Measurements from ENCODE around the gene DLGAP3.

DLGAP3 gene

GRCh38 chr1:34904236-34905097 lies 25.0 kb downstream of the DLGAP3 start:
- in situ Hi-C loops (cut with MboI; ENCODE audit: low sequenced_read_pairs): no loop called here

DNA sequence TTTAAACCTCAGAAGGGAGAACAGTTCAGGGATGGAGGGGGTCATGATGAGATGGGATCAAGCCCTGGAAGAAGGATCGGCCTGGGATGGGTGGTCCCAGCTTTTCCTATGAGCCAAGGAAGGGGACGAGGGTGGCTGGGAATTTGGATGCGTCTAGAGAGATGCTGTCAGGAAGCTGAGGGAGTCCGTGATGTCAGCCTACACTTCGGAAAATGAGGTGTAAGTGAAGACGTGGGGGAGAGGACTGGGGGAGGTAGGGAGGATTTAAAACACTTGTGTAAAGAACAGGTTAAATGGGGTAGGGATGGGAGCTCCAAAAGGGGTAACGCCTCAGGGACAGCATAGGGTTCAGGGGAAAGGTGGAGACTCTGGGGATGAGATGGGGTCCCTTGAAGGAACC lies 27.5 kb downstream of the DLGAP3 start:
- in situ Hi-C loops (cut with MboI; ENCODE audit: low sequenced_read_pairs): no loop called here

- in situ Hi-C loops (cut with MboI; ENCODE audit: low sequenced_read_pairs): no loop called here
These were observed 28.5 kb downstream of the DLGAP3 start for GRCh38 chr1:34900775-34901502.

GRCh38 chr1:34899906-34900305 lies 29.5 kb downstream of the DLGAP3 start:
- in situ Hi-C loops (cut with MboI; ENCODE audit: low sequenced_read_pairs): no loop called here

DNA sequence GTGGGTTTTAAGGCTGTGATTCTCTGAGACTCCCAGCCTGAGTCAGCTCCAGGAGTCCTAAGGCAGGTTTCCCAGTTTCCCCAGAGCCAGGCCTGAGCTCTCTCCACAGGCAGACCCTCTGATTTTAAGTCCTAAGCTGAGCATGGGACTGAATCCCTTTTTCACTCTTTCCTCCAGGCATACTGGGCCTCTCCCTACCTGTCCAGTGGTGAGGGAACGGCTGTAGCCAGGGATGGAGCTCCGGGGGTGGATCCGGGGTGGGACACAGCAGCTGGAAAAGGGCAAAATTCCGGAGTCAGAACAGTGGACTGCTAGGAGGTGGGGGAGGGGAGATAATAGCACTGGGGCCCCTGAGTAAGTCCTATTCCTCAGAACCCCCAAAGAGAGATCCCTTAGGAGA lies 30.0 kb downstream of the DLGAP3 start:
- in situ Hi-C loops (cut with MboI; ENCODE audit: low sequenced_read_pairs): no loop called here

DNA sequence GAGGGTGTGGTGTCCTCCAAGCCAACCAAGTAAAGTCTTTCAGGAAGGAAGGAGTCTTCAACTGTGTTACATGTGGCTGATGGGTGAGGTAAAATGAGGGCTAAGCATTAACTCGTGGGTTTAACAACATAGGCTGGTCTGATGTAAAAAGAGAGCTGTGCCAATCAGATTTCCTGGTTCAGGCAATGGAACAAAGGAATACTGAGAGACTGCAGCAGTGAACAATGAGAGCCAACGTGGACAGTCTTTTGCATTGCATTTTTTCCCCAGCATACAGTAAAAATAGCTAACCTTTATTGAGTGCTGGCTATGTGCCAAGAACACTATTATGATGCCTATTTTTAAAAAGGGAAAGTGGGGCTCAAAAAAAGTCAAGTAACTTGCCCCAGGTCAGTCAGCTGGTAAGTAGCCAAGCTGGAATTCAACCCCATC lies 31.1 kb downstream of the DLGAP3 start:
- in situ Hi-C loops (cut with MboI; ENCODE audit: low sequenced_read_pairs): no loop called here

- in situ Hi-C loops (cut with MboI; ENCODE audit: low sequenced_read_pairs): no loop called here
These were observed 32.8 kb downstream of the DLGAP3 start for GRCh38 chr1:34896612-34897011.

- in situ Hi-C loops (cut with MboI; ENCODE audit: low sequenced_read_pairs): no loop called here
These were observed 39.7 kb downstream of the DLGAP3 start for GRCh38 chr1:34889705-34890104.

GRCh38 chr1:34887593-34887992 lies 41.9 kb downstream of the DLGAP3 start:
- in situ Hi-C loops (cut with MboI; ENCODE audit: low sequenced_read_pairs): no loop called here

DNA sequence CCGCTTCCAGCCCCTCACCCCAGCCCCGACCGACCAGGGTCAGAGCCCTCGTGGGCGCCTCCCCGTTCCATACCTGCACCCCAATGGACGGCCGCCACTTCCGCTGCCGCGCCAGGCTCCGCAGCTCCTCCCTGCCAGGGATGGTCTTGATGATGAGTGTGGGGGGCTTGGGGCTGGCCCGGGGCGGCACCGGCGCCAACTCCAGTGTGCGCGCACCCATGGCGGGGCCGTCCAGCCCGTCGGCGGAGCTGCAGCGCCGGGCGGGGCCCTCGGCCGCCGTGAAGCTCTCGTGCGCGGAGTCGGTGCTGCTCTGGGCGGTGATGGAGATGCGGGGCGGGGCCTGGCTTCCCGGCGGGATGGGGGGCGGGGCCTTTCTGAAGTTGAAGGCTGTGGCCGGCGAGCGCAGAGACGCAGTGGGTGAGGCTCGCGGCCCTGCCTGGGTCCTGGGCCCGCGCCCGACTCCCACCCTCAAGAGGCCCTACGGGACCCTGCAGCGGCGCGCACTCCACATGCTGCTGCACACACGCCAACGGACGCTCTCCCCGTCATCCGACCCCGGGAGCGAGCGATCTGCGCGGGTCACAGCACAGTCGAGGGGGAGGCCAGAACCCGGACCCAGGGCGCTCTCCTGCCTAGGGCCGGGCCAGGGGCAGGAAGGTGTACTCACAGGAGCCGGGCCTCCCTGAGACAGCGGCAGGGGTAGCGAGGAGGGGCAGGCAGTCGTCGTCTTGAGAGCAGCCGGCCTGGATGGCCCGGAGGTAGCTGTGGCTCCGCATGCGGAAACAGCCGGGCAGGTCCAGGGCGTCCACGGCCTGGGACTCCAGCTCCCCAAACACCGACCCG lies 43.8 kb downstream of the DLGAP3 start:
- in situ Hi-C loops (cut with MboI; ENCODE audit: low sequenced_read_pairs): no loop called here

DNA sequence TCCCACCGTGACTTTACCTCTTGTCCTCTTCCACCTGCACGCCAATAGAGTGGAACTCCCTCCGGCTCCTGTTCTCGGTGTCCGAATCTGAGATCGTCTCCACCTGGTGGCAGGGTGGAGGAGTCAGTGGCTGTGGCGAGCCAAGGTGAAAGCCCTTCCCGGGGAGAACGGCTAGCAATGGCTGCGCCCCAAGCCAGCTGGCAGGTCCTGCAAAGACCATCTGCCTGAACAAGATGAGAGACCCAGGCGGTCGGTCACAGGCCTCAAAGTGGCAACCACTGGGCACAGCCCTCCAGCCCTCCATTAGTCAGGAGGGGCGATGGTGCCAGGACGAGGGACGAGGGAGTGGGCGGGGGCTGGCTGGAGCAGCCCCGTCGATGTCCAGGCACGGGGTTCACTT lies 44.5 kb downstream of the DLGAP3 start:
- in situ Hi-C loops (cut with MboI; ENCODE audit: low sequenced_read_pairs): no loop called here

- in situ Hi-C loops (cut with MboI; ENCODE audit: low sequenced_read_pairs): no loop called here
These were observed 44.9 kb downstream of the DLGAP3 start for GRCh38 chr1:34884536-34884935.

DNA sequence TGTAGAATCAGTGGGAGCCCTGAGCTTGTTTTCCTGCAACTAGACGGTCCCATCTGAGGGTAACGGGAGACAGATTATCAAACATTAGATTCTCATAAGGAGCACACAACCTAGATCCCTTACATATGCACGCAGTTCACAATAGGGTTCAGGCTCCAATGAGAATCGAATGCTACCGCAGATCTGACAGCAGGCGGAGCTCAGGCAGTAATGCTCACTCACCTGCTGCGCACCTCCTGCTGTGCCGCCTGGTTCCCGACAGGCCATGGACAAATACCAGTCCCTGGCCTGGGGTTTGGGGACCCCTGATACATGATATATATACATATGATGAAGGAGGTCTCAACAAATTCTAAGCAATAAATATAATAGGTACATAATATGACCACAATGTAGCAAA lies 50.2 kb downstream of the DLGAP3 start:
- in situ Hi-C loops (cut with MboI; ENCODE audit: low sequenced_read_pairs): no loop called here

DNA sequence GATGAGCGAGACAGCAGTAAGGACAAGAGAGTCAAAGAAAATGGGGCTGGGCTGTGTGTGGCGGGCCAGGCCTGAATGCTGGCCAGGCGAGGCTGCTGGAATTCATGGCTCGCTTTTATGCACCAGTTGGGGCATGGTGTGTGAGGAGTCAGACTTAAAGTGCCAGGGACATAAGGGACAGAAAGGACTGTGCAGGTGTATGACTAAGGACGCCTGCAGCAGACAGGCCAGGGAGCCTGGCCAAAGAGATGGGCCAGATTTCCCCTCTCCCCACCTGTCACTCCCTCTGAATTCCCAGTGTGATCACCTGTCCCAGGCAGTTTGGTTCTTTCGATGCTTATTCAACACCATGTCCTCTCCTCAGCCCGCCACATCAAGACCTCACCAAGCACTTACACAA lies 53.0 kb downstream of the DLGAP3 start:
- in situ Hi-C loops (cut with MboI; ENCODE audit: low sequenced_read_pairs): no loop called here

- in situ Hi-C loops (cut with MboI; ENCODE audit: low sequenced_read_pairs): no loop called here
These were observed 55.0 kb downstream of the DLGAP3 start for GRCh38 chr1:34874296-34874952.

- in situ Hi-C loops (cut with MboI; ENCODE audit: low sequenced_read_pairs): no loop called here
These were observed 57.3 kb downstream of the DLGAP3 start for GRCh38 chr1:34872133-34872503.

- in situ Hi-C loops (cut with MboI; ENCODE audit: low sequenced_read_pairs): no loop called here
These were observed 57.9 kb downstream of the DLGAP3 start for GRCh38 chr1:34871443-34872132.

DNA sequence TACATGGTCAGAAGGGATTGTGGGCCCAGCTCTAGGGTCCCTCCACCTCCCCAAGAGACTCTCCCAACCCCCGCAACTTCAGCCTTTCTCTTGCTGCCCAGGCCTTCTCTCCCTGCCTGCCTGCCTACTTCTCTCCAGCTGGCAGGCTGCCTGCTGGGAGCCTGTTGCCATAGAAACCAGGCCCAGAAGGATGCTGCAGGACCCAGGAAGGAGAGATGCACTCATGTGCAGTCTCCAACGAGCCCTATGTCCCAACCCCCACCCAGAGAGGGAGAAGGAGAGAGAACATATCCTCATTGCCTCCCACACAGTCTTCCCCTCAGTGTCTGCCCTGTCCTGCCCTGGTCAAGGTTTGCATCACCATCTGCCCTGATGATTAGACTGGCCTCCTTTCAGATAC lies 59.1 kb downstream of the DLGAP3 start:
- in situ Hi-C loops (cut with MboI; ENCODE audit: low sequenced_read_pairs): no loop called here

GRCh38 chr1:34869760-34870159 lies 59.7 kb downstream of the DLGAP3 start:
- in situ Hi-C loops (cut with MboI; ENCODE audit: low sequenced_read_pairs): no loop called here
